HEK293 (cell line): ENCODE data around the gene EDC3.

Experiments
- GLIS2 ChIP-seq: fragments of 450-650 bp; formaldehyde crosslinking; IDR thresholded peaks from 2 replicates; pipeline ENCODE4 v1.5.1; 2016; ENCODE audit warnings: missing biosample characterization, missing genetic modification characterization
- HOXA7 ChIP-seq: sonication (generic); formaldehyde crosslinking; IDR thresholded peaks from 2 replicates; pipeline ENCODE4 v1.8.1; 2022; ENCODE audit warnings: missing genetic modification reagents, borderline replicate concordance
- HOXD13 ChIP-seq: sonication (generic); formaldehyde crosslinking; IDR thresholded peaks from 2 replicates; pipeline ENCODE4 v1.8.0; 2022; ENCODE audit warnings: missing genetic modification reagents, borderline replicate concordance
- MZF1 ChIP-seq: fragments of 450-650 bp; formaldehyde crosslinking; IDR thresholded peaks from 2 replicates; pipeline ENCODE4 v1.5.1; 2017; ENCODE audit warnings: missing biosample characterization, missing genetic modification characterization, borderline replicate concordance
- ZBTB17 ChIP-seq: fragments of 450-650 bp; formaldehyde crosslinking; IDR thresholded peaks from 2 replicates; pipeline ENCODE4 v1.5.1; 2016; ENCODE audit warnings: missing biosample characterization, missing genetic modification characterization
- ZBTB21 ChIP-seq: fragments of 450-650 bp; formaldehyde crosslinking; IDR thresholded peaks from 2 replicates; pipeline ENCODE4 v1.5.1; 2017; ENCODE audit warnings: missing biosample characterization, missing genetic modification characterization
- ZBTB48 ChIP-seq: fragments of 450-650 bp; formaldehyde crosslinking; IDR thresholded peaks from 2 replicates; pipeline ENCODE4 v1.5.1; 2016; ENCODE audit warnings: missing biosample characterization, missing genetic modification characterization
- ZFP3 ChIP-seq: fragments of 450-650 bp; formaldehyde crosslinking; IDR thresholded peaks from 2 replicates; pipeline ENCODE4 v1.5.1; 2016; ENCODE audit warnings: low read depth, missing biosample characterization, missing genetic modification characterization
- ZNF114 ChIP-seq: fragments of 450-650 bp; formaldehyde crosslinking; IDR thresholded peaks from 2 replicates; pipeline ENCODE4 v1.5.0; 2017; ENCODE audit warnings: missing biosample characterization, missing genetic modification characterization
- ZNF2 ChIP-seq: fragments of 450-650 bp; formaldehyde crosslinking; IDR thresholded peaks from 2 replicates; pipeline ENCODE4 v1.5.1; 2016; ENCODE audit warnings: missing biosample characterization, missing genetic modification characterization
- ZNF248 ChIP-seq: fragments of 450-650 bp; formaldehyde crosslinking; IDR thresholded peaks from 2 replicates; pipeline ENCODE4 v1.5.1; 2017; ENCODE audit warnings: missing biosample characterization, missing genetic modification characterization
- ZNF354C ChIP-seq: fragments of 450-650 bp; formaldehyde crosslinking; IDR thresholded peaks from 2 replicates; pipeline ENCODE4 v1.5.1; 2016; ENCODE audit warnings: missing biosample characterization, missing genetic modification characterization, low read depth, borderline replicate concordance
- ZNF610 ChIP-seq: fragments of 450-650 bp; formaldehyde crosslinking; IDR thresholded peaks from 2 replicates; pipeline ENCODE4 v1.5.1; 2016; ENCODE audit warnings: missing biosample characterization, missing genetic modification characterization, borderline replicate concordance
- ZNF664 ChIP-seq: fragments of 450-650 bp; formaldehyde crosslinking; IDR thresholded peaks from 2 replicates; pipeline ENCODE4 v1.5.1; 2016; ENCODE audit warnings: missing biosample characterization, missing genetic modification characterization
- ZNF701 ChIP-seq: fragments of 450-650 bp; formaldehyde crosslinking; IDR thresholded peaks from 2 replicates; pipeline ENCODE4 v1.5.1; 2016; ENCODE audit warnings: missing biosample characterization, missing genetic modification characterization
- ZNF776 ChIP-seq: fragments of 450-650 bp; formaldehyde crosslinking; IDR thresholded peaks from 2 replicates; pipeline ENCODE4 v1.5.0; 2017; ENCODE audit warnings: missing biosample characterization, missing genetic modification characterization, borderline replicate concordance
- TF ChIP-seq, protein P1 (sequence below): fragments of 450-650 bp; formaldehyde crosslinking; IDR thresholded peaks from 2 replicates; pipeline ENCODE4 v1.5.1; 2016; ENCODE audit warnings: missing biosample characterization, missing genetic modification characterization
- TF ChIP-seq, protein P2 (sequence below): fragments of 450-650 bp; formaldehyde crosslinking; IDR thresholded peaks from 2 replicates; pipeline ENCODE4 v1.5.1; 2016; ENCODE audit warnings: missing biosample characterization, missing genetic modification characterization, borderline replicate concordance
- TF ChIP-seq, protein P3 (sequence below): fragments of 450-650 bp; formaldehyde crosslinking; IDR thresholded peaks from 2 replicates; pipeline ENCODE4 v1.5.1; 2016; ENCODE audit warnings: missing biosample characterization, missing genetic modification characterization
- TF ChIP-seq, protein P4 (sequence below): fragments of 450-650 bp; formaldehyde crosslinking; IDR thresholded peaks from 2 replicates; pipeline ENCODE4 v1.5.1; 2016; ENCODE audit warnings: missing biosample characterization, missing genetic modification characterization
- TF ChIP-seq, protein P5 (sequence below): fragments of 450-650 bp; formaldehyde crosslinking; IDR thresholded peaks from 2 replicates; pipeline ENCODE4 v1.5.1; 2016; ENCODE audit warnings: missing biosample characterization, missing genetic modification characterization, borderline replicate concordance
- TF ChIP-seq, protein P6 (sequence below): fragments of 450-650 bp; formaldehyde crosslinking; IDR thresholded peaks from 2 replicates; pipeline ENCODE4 v1.5.1; 2017; ENCODE audit warnings: missing biosample characterization, missing genetic modification characterization

Gene EDC3

DNA sequence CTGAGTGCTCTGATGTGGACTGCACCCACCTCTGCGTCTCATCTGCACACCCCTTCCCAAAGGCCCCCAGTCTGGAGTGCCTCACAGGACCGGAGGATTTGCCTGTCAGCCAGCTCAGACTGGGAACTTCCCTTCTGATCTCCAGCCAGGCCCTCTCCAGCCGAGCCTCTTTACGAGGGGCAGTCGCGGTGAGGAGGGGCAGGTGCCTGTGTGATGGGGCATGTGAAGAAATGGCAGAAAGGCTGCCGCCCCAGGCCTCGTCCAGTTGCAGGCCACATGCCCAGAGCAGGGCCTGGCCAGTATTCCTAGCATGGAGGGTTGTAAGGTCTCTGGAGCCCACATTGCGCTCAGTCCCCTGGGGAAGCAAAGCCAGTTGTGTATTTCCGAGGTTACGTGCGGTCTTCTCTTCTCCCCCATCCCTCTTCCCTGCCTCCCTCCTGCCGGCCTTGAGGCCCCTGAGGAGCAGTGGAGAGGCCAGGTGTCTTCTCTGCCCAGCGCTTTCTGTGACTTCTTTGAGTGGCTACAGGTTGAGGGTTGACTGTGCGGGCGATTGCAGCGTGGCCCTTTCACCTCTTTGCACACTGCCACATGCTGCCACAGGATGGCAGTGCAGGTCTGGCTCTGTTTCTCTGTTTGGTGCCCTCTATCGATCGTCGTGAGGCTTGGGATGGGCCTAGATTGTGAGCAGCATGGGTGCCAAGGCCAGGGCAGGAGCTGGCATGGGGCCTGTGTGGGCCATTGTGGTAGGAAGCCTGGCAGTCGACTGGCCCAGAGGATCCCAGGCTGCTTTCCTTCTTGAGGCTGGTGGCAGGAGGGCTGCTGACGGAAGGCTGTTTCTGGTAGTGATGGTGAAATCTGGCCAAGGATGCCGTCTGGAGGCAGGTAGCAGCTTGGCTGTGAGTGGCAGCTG is 74.9 kb downstream of the EDC3 start (continued):
- TF ChIP-seq ZNF664 (no peak), ZFP3 (tag by site-specific recombination) (no peak), GLIS2 (no peak), ZBTB17 (tag by site-specific recombination) (peak; percentile 85), MZF1 (no peak), HOXD13 (CRISPR knock-in tag) (no peak), HOXA7 (CRISPR knock-in tag) (no peak), ZBTB48 (tag by site-specific recombination) (no peak), ZNF701 (tag by site-specific recombination) (no peak), ZNF354C (tag by site-specific recombination) (no peak), ZNF610 (tag by site-specific recombination) (no peak), ZNF248 (tag by site-specific recombination) (0 out of 2 replicates have a peak, but pooled peaks have one; percentile 9), ZNF2 (tag by site-specific recombination) (peak; percentile 94), ZNF776 (tag by site-specific recombination) (no peak), ZBTB21 (tag by site-specific recombination) (no peak), ZNF114 (tag by site-specific recombination) (no peak)
- TF ChIP-seq, protein P1, sequence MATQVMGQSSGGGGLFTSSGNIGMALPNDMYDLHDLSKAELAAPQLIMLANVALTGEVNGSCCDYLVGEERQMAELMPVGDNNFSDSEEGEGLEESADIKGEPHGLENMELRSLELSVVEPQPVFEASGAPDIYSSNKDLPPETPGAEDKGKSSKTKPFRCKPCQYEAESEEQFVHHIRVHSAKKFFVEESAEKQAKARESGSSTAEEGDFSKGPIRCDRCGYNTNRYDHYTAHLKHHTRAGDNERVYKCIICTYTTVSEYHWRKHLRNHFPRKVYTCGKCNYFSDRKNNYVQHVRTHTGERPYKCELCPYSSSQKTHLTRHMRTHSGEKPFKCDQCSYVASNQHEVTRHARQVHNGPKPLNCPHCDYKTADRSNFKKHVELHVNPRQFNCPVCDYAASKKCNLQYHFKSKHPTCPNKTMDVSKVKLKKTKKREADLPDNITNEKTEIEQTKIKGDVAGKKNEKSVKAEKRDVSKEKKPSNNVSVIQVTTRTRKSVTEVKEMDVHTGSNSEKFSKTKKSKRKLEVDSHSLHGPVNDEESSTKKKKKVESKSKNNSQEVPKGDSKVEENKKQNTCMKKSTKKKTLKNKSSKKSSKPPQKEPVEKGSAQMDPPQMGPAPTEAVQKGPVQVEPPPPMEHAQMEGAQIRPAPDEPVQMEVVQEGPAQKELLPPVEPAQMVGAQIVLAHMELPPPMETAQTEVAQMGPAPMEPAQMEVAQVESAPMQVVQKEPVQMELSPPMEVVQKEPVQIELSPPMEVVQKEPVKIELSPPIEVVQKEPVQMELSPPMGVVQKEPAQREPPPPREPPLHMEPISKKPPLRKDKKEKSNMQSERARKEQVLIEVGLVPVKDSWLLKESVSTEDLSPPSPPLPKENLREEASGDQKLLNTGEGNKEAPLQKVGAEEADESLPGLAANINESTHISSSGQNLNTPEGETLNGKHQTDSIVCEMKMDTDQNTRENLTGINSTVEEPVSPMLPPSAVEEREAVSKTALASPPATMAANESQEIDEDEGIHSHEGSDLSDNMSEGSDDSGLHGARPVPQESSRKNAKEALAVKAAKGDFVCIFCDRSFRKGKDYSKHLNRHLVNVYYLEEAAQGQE (tag by site-specific recombination) = no peak
- TF ChIP-seq, protein P2, sequence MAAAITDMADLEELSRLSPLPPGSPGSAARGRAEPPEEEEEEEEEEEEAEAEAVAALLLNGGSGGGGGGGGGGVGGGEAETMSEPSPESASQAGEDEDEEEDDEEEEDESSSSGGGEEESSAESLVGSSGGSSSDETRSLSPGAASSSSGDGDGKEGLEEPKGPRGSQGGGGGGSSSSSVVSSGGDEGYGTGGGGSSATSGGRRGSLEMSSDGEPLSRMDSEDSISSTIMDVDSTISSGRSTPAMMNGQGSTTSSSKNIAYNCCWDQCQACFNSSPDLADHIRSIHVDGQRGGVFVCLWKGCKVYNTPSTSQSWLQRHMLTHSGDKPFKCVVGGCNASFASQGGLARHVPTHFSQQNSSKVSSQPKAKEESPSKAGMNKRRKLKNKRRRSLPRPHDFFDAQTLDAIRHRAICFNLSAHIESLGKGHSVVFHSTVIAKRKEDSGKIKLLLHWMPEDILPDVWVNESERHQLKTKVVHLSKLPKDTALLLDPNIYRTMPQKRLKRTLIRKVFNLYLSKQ (tag by site-specific recombination) = no peak
- TF ChIP-seq, protein P3, sequence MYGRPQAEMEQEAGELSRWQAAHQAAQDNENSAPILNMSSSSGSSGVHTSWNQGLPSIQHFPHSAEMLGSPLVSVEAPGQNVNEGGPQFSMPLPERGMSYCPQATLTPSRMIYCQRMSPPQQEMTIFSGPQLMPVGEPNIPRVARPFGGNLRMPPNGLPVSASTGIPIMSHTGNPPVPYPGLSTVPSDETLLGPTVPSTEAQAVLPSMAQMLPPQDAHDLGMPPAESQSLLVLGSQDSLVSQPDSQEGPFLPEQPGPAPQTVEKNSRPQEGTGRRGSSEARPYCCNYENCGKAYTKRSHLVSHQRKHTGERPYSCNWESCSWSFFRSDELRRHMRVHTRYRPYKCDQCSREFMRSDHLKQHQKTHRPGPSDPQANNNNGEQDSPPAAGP (tag by site-specific recombination) = no peak
- TF ChIP-seq, protein P4, sequence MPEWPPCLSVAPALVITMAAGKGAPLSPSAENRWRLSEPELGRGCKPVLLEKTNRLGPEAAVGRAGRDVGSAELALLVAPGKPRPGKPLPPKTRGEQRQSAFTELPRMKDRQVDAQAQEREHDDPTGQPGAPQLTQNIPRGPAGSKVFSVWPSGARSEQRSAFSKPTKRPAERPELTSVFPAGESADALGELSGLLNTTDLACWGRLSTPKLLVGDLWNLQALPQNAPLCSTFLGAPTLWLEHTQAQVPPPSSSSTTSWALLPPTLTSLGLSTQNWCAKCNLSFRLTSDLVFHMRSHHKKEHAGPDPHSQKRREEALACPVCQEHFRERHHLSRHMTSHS (tag by site-specific recombination) = no peak
- TF ChIP-seq, protein P5, sequence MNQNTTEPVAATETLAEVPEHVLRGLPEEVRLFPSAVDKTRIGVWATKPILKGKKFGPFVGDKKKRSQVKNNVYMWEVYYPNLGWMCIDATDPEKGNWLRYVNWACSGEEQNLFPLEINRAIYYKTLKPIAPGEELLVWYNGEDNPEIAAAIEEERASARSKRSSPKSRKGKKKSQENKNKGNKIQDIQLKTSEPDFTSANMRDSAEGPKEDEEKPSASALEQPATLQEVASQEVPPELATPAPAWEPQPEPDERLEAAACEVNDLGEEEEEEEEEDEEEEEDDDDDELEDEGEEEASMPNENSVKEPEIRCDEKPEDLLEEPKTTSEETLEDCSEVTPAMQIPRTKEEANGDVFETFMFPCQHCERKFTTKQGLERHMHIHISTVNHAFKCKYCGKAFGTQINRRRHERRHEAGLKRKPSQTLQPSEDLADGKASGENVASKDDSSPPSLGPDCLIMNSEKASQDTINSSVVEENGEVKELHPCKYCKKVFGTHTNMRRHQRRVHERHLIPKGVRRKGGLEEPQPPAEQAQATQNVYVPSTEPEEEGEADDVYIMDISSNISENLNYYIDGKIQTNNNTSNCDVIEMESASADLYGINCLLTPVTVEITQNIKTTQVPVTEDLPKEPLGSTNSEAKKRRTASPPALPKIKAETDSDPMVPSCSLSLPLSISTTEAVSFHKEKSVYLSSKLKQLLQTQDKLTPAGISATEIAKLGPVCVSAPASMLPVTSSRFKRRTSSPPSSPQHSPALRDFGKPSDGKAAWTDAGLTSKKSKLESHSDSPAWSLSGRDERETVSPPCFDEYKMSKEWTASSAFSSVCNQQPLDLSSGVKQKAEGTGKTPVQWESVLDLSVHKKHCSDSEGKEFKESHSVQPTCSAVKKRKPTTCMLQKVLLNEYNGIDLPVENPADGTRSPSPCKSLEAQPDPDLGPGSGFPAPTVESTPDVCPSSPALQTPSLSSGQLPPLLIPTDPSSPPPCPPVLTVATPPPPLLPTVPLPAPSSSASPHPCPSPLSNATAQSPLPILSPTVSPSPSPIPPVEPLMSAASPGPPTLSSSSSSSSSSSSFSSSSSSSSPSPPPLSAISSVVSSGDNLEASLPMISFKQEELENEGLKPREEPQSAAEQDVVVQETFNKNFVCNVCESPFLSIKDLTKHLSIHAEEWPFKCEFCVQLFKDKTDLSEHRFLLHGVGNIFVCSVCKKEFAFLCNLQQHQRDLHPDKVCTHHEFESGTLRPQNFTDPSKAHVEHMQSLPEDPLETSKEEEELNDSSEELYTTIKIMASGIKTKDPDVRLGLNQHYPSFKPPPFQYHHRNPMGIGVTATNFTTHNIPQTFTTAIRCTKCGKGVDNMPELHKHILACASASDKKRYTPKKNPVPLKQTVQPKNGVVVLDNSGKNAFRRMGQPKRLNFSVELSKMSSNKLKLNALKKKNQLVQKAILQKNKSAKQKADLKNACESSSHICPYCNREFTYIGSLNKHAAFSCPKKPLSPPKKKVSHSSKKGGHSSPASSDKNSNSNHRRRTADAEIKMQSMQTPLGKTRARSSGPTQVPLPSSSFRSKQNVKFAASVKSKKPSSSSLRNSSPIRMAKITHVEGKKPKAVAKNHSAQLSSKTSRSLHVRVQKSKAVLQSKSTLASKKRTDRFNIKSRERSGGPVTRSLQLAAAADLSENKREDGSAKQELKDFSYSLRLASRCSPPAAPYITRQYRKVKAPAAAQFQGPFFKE (tag by site-specific recombination) = 0 out of 2 replicates have a peak, but pooled peaks have one; percentile 51
- TF ChIP-seq, protein P6, sequence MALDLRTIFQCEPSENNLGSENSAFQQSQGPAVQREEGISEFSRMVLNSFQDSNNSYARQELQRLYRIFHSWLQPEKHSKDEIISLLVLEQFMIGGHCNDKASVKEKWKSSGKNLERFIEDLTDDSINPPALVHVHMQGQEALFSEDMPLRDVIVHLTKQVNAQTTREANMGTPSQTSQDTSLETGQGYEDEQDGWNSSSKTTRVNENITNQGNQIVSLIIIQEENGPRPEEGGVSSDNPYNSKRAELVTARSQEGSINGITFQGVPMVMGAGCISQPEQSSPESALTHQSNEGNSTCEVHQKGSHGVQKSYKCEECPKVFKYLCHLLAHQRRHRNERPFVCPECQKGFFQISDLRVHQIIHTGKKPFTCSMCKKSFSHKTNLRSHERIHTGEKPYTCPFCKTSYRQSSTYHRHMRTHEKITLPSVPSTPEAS (tag by site-specific recombination) = no peak
